Tibial nerve (tissue), 4 donors: Measurements from ENCODE around the gene CPNE7. TPM values are rescaled to one million over a fixed set of nuclear protein-coding genes. Genes with fewer than 3 reads are reported as not detected.

ENCODE experiments used
- DNase-seq, 2 donors: peaks; one replicate each; pipeline ENCODE4 v3.0.0-alpha.2; 2019; ENCODE audit warnings: low spot score in 2 of 2
- H3K27ac ChIP-seq, 4 donors: fragments of 200-600 bp; sonication (generic) in 3 of 4; one replicate each; pipeline ENCODE4 v1.5.1; 2017 to 2019; ENCODE audit warnings: mild to moderate bottlenecking in 1 of 4
- H3K27me3 ChIP-seq, 2 donors: fragments of 200-600 bp; sonication (generic) in 1 of 2; one replicate each; pipeline versions ENCODE4 v1.5.1 to v1.6.0; 2017 to 2019
- H3K36me3 ChIP-seq, 3 donors: fragments of 200-600 bp; sonication (generic); one replicate each; pipeline ENCODE4 v1.5.1; 2018 to 2019
- H3K4me1 ChIP-seq, 4 donors: fragments of 200-600 bp; sonication (generic) in 3 of 4; one replicate each; pipeline ENCODE4 v1.5.1; 2017 to 2019
- H3K4me3 ChIP-seq, 4 donors: fragments of 200-600 bp; sonication (generic) in 3 of 4; one replicate each; pipeline ENCODE4 v1.5.1; 2017 to 2019; ENCODE audit warnings: mild to moderate bottlenecking in 1 of 4, moderate library complexity in 1 of 4
- H3K9me3 ChIP-seq, 4 donors: fragments of 200-600 bp; sonication (generic) in 3 of 4; one replicate each; pipeline ENCODE4 v1.5.1; 2017 to 2019
- CTCF ChIP-seq, 5 experiments: fragments of 200-600 bp in 3 of 5; fragments of 450-650 bp in 2 of 5; sonication (generic) in 3 of 5; IDR thresholded peaks; one replicate each; pipeline ENCODE4 v1.5.1; 2016 to 2019; ENCODE audit warnings: antibody characterized with exemption in 5 of 5, mild to moderate bottlenecking in 3 of 5, moderate library complexity in 2 of 5
- EP300 ChIP-seq, 2 donors: sonication (generic); formaldehyde crosslinking; IDR thresholded peaks; one replicate each; pipeline ENCODE4 v1.6.1; 2017; ENCODE audit warnings: antibody characterized with exemption in 2 of 2, mild to moderate bottlenecking in 1 of 2
- POLR2A ChIP-seq, 2 donors: fragments of 450-650 bp; IDR thresholded peaks; one replicate each; pipeline ENCODE4 v1.6.1; 2017; ENCODE audit warnings: antibody characterized with exemption in 2 of 2, mild to moderate bottlenecking in 2 of 2, moderate library complexity in 2 of 2
- WGBS, 2 donors: methylation state at CpG; one replicate each; pipeline ENCODE4 v1.1.5; 2018; 5-methylcytosine and 5-hydroxymethylcytosine counted together
- total RNA-seq, 4 donors: library from RNA; depleted of rRNA; stranded (reverse); fragments of >200 nt; gene quantifications; one replicate each; pipeline ENCODE4 v1.1.0, GENCODE V29; 2016

CPNE7 gene
- total RNA-seq, 4 donors from 2014 or later, result 0.90 to 10.0 (median 4.2) TPM; not detected in 1

- WGBS, 2 donors, result 61 to 63% methylated on average over 6 of the region's 6 CpGs
- H3K4me3 ChIP-seq, result no peak overlapping the region
- H3K27me3 ChIP-seq, result peaks cover 0 to 55% of the 10 kb centered on the region in 2 donors
- TF ChIP-seq POLR2A (IDR thresholded peaks at IDR 0.05), result no peak
- TF ChIP-seq EP300 (IDR thresholded peaks at IDR 0.05), result no peak
- no peak for TF ChIP-seq CTCF (IDR thresholded peaks at IDR 0.05)
- no peak for DNase-seq
- H3K9me3 ChIP-seq, result no peaks in the 10 kb centered on the region
- H3K36me3 ChIP-seq, result no peaks in the 10 kb centered on the region
- no peak overlapping the region for H3K27ac ChIP-seq
- no peaks in the 10 kb centered on the region for H3K4me1 ChIP-seq
Measured at GRCh38 chr16:89617036-89617435, 41.5 kb downstream of the CPNE7 start.

- TF ChIP-seq EP300 (IDR thresholded peaks at IDR 0.05), result no peak
- TF ChIP-seq CTCF (IDR thresholded peaks at IDR 0.05), result no peak
- no peak for TF ChIP-seq POLR2A (IDR thresholded peaks at IDR 0.05)
- Histone ChIP-seq H3K9me3 (no peaks in the 10 kb centered on the region), H3K4me3 (no peak overlapping the region), H3K27me3 (peaks cover 0 to 54% of the 10 kb centered on the region in 2 donors), H3K36me3 (no peaks in the 10 kb centered on the region), H3K27ac (no peak overlapping the region), H3K4me1 (peaks cover 0 to 8% (median 0%) of the 10 kb centered on the region in 4 donors)
- no peak for DNase-seq
- 50 to 61% methylated on average over 15 to 16 of the region's 16 CpGs for WGBS, 2 donors
Measured at GRCh38 chr16:89618109-89618998, 42.8 kb downstream of the CPNE7 start.

DNA sequence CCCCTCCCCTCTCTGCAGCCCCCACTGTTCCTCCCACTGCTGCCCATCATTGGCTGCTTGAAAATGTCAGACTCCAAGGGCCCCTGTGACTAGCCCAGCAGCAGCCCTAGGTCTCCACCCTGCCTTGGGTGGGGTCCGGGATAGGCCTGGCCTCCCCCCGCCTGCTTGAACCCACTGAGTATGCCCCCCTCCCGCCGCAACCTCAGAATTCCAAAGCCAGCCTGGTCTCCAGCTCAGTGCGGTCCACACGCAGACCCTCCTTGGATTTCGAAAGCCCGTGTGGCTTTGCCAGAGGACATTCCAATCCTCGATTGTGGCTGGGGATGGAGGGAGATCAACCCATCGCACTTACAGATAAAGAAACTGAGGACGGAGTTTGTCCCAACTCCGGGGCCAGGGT is 44.3 kb downstream of the CPNE7 start:
- Histone ChIP-seq H3K27me3 (peaks cover 0 to 64% of the 10 kb centered on the region in 2 donors), H3K27ac (no peak overlapping the region), H3K36me3 (no peaks in the 10 kb centered on the region), H3K4me3 (no peak overlapping the region), H3K9me3 (no peaks in the 10 kb centered on the region), H3K4me1 (peaks cover 0 to 13% (median 0%) of the 10 kb centered on the region in 4 donors)
- no peak for TF ChIP-seq POLR2A (IDR thresholded peaks at IDR 0.05)
- no peak for TF ChIP-seq EP300 (IDR thresholded peaks at IDR 0.05)
- no peak for TF ChIP-seq CTCF (IDR thresholded peaks at IDR 0.05)
- DNase-seq, result no peak
- WGBS, 2 donors, result 41 to 52% methylated on average over 11 to 12 of the region's 12 CpGs

GRCh38 chr16:89620406-89620841 is 44.9 kb downstream of the CPNE7 start:
- Histone ChIP-seq H3K27ac (no peak overlapping the region), H3K4me3 (no peak overlapping the region), H3K4me1 (peaks cover 0 to 13% (median 0%) of the 10 kb centered on the region in 4 donors), H3K36me3 (no peaks in the 10 kb centered on the region), H3K27me3 (peaks cover 0 to 61% of the 10 kb centered on the region in 2 donors), H3K9me3 (no peaks in the 10 kb centered on the region)
- 63 to 76% methylated on average over 11 to 16 of the region's 16 CpGs for WGBS, 2 donors
- no peak for DNase-seq
- TF ChIP-seq CTCF (IDR thresholded peaks at IDR 0.05) (no peak), POLR2A (IDR thresholded peaks at IDR 0.05) (no peak), EP300 (IDR thresholded peaks at IDR 0.05) (no peak)

- no peak for TF ChIP-seq EP300 (IDR thresholded peaks at IDR 0.05)
- DNase-seq, result no peak
- peaks cover 0 to 13% (median 0%) of the 10 kb centered on the region in 4 donors for H3K4me1 ChIP-seq
- H3K9me3 ChIP-seq, result no peaks in the 10 kb centered on the region
- peaks cover 0 to 60% of the 10 kb centered on the region in 2 donors for H3K27me3 ChIP-seq
- H3K36me3 ChIP-seq, result no peaks in the 10 kb centered on the region
- H3K27ac ChIP-seq, result no peak overlapping the region
- H3K4me3 ChIP-seq, result no peak overlapping the region
- WGBS, 2 donors, result 78 to 82% methylated on average over 9 to 18 of the region's 18 CpGs
Measured at GRCh38 chr16:89621136-89621697, 45.7 kb downstream of the CPNE7 start.
